ENCODE results near the gene GLRX5.
"Not testable (repeated sequence)": the region's sequence is repeated elsewhere in the genome, so short reads cannot be mapped to it uniquely, and the experiment has no call there.

Gene GLRX5

DNA sequence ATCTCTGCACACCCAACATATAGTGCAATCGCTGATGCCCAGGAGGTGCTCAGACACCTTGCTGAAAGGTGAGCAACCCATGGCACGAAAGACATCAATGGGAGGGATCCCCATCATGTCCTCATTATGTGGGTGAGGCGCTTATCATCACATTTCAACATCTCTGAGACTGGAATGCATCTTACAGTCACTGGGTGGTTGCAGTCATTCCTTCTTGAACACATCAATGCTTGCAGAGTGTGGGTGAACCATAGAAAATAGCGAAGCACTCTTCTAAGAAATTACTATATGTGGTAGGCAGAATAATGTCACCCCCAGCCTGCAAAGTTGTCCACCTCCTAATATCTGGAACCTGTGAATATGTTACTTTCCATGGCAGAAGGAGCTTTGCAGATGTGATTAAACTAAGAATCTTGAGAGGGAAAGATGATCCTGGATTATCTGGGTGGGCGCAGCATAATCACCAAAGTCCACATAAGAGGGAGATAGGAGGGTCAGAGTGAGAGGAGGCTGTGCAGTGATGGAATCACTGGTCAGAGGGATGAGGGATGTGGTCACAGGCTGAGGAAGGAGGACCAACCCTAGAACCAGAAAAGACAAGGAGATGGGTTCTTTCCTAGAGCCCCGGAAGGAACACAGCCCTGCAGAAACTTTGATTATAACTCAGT is 51.2 kb downstream of the GLRX5 start:
- H3K9me3 Mint-ChIP-seq, result peaks cover 17% of the 10 kb centered on the region
- DNase-seq, result no peak
- H3K4me1 Mint-ChIP-seq, result no peaks in the 10 kb centered on the region
- H3K36me3 Mint-ChIP-seq, result no peaks in the 10 kb centered on the region
- H3K4me3 Mint-ChIP-seq, result no peak overlapping the region
- no peak overlapping the region for H3K27ac Mint-ChIP-seq
- CTCF ChIA-PET, result no interaction called here
- H3K27me3 Mint-ChIP-seq, result no peaks in the 10 kb centered on the region

DNA sequence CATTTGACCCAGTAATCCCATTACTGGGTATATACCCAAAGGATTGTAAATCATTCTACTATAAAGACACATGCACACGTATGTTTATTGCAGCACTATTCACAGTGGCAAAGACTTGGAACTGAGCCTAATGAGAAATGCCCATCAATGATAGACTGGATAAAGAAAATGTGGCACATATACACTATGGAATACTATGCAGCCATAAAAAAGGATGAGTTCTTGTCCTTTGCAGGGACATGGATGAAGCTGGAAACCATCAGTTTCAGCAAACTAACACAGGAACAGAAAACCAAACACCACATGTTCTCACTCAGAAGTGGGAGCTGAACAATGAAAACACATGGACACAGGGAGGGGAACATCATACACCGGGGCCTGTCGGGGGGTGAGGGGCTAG is 56.3 kb downstream of the GLRX5 start:
- H3K27me3 Mint-ChIP-seq, CTCF ChIA-PET, H3K4me1 Mint-ChIP-seq, DNase-seq, H3K4me3 Mint-ChIP-seq, H3K36me3 Mint-ChIP-seq, H3K27ac Mint-ChIP-seq, H3K9me3 Mint-ChIP-seq: not testable (repeated sequence)

Data from activated naive CD4-positive, alpha-beta T cell treated with anti-CD3 and anti-CD28 coated beads, Interleukin-2, amount 10 ng/mL, durations not matched to agents 7 days and 5 days (primary cell).